Stimulated activated CD8-positive, alpha-beta memory T cell treated with anti-CD3 and anti-CD28 coated beads, Interleukin-7, amount 100 ng/mL, for 24 hours (primary cell): ENCODE data around the gene GBA3.

Source experiments
- DNase-seq: peaks from one replicate; pipeline ENCODE4 v3.0.0-alpha.2; 2020; ENCODE audit warnings: low read depth

Gene GBA3

DNA sequence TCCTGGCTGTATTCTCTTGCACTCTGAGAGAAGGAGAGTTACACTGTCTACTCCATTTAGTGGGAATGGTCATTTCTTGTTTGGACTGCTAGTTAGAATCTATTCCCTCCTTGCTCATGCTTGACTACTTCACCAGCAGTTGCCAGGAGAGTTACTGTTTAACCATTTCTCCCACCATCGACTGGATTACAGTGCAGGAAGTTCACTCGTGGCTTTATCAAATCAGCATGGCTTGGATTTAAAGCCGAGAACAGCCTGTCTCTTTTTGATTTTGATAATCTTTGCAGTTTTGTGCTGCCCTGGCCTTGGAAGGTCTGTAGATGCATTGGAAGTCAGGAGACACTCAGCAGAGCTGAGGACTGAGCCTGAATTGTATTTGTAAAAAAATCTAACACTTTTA is 3.2 kb downstream of the GBA3 start:
- DNase-seq = no peak

DNA sequence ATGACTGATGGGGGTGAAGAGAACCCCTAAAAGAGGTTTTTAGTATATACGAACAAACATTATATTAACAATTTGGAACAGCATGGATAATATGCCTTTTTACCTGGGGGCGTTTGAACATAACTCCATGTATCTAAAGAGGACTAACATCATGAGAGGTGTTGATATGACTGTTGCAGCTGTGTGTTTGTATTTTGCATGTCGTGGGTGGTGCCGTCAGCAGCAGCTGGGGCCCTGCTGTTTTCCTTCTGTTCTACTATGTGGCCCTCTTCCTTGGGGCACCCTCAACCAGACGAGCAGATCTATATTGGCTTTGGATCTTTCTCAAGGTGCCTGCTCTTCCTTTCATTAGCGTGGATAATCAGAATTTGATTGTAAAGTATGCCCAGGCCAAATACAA is 11.2 kb downstream of the GBA3 start:
- no peak for DNase-seq

DNA sequence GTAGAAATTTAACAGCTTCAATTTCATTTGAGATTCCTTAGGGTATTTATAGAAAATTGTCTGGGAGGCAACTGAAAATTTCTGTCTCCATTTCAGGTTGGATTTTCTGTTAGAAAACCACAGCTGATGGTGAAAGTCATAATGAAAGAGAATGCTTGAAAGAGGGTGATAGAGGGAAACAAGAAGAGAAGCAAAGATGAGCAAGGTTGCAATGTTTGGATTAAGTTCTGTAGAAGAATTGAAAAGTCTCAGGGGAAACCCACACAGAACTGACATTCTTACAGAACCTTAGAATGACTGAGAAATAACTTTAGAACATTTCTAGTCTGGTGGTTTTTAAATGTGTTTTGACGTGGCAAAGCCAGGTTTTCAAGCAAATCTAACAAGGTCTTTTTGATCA is 14.7 kb downstream of the GBA3 start:
- DNase-seq = no peak

DNA sequence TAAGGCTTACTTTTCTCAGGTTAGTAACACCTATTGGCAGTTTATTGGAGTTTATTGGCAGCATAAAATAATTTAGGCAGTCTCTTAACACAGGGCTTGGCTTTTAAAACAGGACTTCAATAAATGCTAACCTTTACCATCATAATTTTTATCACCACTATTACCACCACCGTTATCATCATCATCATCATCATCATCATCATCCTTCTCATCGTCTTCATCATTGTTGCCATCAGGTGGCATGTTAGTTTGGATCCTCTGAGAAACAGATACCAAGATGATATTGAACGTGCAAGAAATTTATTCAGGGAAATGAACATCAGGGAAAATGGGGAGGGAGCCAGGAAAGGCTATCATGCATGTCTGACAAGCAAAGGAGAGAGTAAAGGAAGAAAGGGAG is 16.2 kb downstream of the GBA3 start:
- DNase-seq = no peak

DNA sequence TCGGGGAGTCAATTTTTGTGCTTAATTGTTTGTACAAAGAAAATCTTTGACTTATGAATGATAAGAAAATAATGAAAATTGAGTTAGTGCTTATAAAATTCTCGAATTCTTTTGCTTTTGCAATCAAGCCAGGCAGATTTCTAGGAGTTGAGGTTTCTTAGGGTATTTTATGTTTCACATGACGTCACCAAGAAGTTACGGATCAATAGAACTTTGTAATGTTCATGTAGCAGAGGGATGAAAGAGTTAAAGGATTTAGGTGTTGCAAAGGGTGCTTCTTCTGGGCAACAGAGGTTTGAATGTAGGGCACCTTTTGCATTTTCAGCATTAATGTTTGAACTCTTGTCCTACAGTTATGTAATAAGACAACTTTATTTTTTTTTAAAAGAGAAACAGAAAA is 19.4 kb downstream of the GBA3 start:
- no peak for DNase-seq

DNA sequence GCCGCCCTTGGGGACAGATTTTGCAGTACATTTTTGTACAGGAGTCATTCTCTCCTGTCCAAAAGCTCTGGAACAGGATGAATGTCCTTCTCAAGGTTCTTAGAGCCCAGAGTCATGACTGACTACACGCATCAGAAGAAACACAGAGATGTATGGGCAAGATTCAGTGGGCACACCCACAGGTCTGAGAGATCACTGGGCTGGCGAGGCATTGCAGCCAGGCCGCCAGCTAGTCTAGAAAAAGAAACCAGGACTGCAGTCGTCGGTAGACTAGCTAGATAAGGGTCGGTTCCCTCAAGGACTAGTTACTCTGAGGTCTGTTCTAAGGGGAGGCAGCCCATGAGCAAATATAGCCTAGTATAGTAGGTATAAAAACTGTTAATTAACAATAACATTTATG is 19.8 kb downstream of the GBA3 start:
- DNase-seq = no peak

DNA sequence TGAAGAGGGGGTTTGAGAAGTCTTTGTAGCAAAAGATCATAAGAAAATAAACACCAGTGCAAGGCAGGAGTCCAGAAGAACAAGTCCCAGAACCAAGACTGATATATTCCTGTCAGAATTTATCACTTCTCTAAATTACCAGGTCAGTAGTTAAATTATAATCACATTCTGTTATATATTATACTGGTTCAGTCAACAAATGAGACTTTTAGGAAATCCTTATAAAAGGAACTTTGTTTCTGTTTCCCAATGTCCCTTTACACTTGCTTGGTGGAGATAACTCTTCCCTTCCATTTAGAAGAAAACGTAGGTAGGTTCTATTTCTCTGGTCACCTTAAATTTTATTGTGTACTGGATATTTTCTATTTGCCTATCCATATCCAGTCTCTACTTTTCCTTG is 21.1 kb downstream of the GBA3 start:
- no peak for DNase-seq

DNA sequence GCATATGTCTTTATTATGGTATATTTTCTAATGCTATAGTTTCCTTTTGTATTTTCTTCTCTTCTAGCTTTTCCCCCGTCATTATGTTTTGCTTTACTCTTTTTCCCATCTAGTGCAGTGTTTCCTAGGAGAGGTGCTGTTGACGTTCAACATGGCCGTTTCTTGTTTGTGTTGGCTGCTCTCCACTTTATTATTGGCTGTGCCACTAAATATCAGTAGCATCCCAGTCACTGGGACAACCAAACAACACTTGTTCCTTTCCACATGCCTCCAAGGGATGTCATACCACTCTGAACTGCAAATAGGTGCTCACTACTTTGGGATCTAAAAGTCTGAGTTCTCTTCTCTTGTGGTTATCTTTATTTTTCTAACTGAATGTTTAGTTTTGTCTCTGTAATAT is 26.5 kb downstream of the GBA3 start:
- DNase-seq = no peak

DNA sequence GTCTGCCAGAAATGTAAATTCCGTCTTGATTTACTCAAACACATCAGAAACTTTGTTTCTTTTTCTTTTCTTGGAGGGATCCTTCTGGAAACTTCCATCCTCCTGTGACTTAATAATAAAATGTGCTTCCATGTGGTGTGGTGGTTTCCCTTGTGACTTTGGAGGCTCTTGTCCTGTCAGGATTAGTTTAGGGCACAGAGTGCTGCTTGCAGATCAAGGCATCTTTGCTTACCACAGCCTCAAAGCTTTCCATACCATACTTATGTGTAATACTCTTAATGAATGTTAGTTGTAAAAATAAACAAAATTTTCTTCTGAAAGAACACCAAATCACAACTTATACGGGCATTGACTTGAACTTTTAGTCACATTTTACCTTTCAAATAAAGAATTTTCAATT is 27.4 kb downstream of the GBA3 start:
- no peak for DNase-seq

DNA sequence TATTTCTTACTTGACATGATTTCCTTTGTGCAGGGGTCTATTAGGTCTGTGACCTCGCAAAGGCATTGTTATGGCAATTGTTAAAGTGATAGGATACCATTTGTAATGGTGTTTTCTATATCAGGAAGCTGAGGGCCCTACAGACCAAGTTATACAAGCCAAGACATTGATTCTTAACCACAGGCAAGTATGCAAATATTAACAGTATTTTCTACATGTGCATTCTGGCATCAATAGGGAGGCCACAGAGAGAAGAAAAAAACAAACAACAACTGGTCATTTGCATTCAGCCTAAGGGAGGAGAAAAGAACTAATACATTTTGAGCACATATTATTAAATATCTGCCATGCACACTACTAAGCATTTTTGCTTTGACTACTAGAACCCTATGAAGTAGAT is 28.5 kb downstream of the GBA3 start:
- DNase-seq = no peak

DNA sequence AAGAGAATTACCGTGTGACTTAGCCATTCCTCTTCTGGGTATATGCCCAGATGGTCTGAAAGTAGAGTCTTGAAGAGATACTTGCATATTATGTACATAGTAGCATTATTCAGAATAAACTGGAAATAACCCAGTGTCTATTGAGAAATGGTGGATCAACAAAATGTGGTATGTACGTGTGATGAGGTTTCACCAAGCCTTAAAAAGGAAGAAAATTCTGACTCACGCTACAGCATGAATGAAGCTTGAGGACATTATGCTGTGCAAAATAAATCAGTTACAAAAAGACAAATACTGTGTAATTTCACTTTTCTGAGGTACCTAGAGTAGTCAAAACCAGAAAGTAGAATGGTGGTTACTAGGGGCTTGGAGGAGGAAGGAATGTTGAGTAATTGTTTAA is 37.3 kb downstream of the GBA3 start:
- DNase-seq = no peak

DNA sequence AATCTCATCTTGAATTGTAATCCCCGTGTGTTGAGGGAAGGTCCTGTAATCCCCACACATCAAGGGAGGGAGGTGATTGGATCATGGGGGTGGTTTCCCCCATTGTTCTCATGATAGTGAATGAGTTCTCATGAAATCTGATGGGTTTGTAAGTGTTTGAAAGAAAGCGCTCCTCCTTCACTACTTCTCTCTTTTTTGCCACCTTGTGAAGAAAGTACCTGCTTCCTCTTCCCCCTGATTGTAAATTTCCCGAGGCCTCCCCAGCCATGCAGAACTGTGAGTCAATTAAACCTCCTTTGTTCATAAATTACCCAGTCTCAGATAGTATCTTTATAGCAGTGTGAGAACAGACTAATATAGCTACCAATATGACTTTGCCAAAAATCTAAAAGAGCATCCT is 41.1 kb downstream of the GBA3 start:
- DNase-seq = no peak

DNA sequence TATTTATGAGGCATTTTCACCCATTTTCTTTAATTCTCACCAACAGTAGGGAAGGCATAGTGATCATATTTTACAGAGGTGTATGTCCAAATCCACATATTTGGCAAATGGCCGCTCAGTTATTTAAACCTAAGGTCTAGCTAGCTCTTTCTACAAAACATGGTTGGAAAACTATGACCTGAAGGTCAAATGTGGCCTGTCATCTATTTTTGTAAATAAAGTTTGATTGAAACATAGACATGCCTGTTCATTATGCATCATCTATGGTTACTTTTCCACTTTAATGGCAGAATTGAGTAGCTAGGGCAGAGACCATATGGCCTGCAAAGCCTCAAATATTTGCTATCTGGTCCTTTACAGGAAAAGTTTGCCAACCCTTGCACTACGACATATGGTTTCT is 44.2 kb downstream of the GBA3 start:
- DNase-seq = no peak

DNA sequence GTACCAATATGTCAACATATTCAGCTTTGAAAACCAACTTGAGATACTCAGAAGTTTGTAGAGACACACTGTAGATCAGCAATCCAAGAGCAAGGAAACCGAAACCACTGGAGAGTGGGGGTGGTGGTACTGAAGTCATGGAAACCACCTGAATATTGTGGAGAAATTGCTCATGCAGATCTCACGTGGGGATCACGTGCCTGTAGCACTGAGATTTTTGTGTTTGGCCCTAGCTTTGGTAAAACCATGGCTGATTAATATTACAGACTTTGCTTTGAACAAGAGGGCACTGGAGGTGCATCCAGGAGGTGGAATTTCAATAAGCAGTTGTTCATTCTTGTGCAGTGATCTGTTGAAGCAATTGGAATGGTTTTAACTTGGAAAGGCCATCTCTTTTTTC is 47.2 kb downstream of the GBA3 start:
- no peak for DNase-seq

DNA sequence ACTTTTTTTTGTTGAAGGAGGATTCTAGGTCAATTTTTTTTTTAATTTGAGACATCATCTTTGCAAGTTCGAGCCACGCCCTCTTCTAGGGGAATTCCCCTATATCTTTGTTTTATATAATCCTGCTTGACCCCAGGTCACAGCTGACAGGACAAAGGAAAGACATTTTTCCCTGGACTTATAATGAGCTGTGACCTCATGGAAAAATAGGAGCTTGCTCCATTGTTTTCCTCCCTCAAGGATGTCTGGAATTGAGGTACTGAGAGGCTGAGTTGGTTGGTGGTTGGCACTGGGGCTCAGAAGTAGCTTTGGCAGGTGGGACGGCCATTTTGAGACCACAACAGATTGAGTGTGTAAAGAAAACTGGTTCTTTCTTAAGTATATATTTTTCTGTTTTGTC is 49.0 kb downstream of the GBA3 start:
- no peak for DNase-seq

DNA sequence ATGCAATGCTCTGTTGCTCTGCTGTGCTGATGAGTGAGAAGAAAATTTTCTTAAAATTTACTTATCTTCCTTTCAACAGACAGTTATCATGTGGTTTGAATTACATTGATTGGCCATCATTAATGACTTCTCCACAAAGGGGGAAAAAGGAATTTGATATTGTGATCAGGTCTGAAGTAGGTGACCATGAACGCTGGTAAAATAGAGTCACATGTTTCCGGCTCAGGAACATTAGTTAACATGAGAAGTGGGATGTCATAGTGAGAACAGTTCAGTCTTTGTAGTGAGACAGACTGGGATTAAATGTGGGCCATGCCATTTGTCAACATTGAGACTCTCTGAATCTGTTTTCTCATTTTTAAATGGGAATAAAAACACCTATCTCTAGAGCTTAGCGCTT is 50.6 kb downstream of the GBA3 start:
- no peak for DNase-seq

DNA sequence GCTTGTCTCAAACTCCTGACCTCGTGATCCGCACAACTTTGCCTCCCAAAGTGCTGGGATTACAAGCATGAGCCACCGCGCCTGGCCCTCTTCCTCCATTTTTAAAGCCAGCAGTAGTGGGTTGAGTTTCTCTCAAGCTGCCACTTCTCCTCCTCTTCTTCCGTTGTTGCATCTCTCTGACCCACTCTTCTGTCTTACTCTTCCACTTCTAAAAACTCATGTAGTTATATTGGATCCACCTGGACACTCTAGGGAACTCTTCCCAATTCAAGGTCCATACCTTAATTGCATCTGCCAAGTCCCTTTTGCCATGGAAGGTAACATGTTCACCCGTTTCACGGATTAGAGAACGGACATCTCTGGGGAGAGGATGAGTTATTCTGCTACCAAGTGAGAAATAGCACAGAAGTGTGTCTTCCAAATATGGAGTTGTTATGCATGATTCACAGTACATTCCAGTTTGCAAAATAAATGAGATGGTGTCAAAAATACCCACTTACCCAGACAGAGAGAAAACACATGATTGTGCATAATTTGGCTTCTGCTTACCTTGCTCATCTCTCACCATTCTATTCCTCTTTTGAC is 51.8 kb downstream of the GBA3 start:
- no peak for DNase-seq

DNA sequence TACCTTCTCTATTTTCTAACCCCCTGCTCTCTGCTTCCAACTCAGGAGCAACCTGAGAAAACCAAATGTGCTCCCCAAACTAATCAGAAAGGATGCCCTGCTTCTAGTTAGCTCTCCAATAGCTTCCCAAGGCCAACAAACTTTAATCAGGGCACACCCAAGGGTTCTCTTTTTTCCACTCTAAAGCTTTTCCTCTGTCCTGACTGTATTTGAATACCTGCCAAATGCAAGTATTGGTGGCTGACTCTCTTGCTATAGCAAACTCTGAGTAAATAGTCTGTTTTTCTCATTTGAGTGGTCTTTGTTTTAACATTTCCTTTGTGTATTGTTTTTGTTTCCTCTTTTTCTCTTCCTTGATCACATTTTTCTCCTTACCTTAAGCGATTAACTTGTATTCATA is 52.5 kb downstream of the GBA3 start:
- DNase-seq = no peak

DNA sequence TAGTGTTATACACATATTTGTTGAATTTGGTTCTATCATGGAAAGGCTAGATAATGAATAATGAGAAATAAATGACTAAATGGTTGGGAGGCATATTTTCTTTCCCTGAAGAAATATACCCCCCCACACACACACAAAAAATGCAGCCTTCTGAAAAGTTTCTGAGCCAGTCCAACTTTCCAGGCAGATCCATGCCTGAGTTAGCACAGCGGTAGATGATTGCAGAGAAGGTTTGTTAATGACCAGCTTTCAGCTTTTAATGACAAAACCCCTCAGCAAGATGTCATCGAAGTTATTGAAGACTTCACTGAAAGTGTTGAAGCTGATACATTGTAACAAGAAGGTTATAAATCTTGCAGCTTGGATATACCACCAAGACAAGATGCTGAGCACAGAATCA is 61.4 kb downstream of the GBA3 start:
- no peak for DNase-seq

DNA sequence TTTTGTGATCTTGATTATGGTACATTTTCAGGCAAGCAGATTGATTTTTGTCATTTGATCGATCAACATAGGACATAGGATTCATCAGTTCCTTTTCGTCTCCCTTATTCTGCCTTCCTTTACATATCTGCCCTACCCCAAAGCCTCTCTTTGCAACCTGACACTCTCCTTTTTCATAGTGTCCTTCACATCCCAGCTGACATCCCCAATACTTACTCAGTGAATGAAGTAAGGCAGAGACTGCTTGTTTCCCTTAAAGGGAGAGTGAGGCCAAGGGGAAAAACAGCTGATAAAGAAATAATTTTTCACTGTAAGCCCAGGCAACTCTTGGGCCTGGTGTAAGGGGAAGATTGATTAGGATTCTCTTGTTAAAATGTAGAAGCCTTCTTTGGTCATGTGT is 69.8 kb downstream of the GBA3 start:
- DNase-seq = no peak

DNA sequence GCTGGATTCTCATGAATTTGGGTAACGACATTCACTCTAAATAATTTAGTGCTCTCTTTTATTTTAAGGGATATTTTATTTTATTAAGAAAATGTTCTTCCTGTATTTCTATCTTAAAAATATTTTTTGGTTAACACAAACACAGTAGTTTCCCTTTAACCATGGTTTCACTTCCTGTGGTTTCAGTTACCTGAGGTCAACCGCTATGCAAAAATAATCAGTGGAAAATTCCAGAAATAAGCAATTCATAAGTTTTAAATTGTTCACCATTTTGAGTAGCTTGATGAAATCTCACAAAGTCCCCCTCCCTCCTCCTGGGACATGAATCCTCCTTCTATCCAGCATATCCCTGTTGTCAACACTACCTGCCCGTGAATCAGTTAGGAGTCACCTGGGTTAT is 71.4 kb downstream of the GBA3 start:
- no peak for DNase-seq

DNA sequence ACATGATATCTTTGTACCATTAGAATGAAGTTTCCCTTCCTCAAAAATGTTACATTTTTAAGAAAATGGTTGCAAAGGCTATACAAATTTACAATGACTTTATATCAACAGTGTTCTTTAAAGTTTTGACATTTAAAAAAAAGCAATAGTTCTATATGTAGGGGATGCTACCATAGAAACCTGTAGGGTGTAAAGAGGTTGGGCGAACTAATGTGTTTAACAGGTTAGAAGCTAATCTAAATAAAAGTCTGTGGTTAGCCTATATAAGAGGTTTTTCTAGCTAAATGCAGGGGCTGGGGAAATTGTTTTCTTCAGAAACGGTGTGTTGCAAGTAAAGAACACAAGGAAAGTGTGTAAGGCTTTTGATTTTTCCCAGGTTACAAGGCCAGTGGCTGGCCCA is 73.3 kb downstream of the GBA3 start:
- no peak for DNase-seq

DNA sequence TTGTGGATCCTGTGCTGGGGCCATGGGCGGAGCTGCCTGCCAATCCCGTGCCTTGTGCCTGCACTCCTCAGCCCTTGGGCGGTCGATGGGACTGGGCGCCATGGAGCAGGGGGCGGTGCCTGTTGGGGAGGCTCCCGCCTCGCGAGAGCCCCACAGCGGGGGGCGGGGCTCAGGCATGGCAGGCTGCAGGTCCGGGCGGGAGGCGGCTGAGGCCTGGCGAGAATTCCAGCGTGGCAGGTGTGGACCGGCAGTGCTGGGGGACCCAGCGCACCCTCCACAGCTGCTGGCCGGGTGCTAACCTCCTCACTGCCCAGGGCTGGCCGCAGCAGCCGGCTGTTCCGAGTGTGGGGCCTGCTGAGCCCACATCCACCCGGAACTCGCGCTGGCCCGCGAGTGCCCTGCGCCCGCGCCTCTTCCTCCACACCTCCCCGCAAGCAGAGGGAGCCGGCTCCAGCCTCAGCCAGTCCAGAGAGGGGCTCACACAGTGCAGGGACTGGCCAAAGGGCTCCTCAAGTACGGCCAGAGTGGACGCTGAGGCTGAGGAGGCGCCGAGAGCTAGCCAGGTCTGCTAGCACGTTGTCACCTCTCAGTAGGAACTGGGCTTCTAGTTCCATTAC is 85.9 kb downstream of the GBA3 start:
- no peak for DNase-seq

DNA sequence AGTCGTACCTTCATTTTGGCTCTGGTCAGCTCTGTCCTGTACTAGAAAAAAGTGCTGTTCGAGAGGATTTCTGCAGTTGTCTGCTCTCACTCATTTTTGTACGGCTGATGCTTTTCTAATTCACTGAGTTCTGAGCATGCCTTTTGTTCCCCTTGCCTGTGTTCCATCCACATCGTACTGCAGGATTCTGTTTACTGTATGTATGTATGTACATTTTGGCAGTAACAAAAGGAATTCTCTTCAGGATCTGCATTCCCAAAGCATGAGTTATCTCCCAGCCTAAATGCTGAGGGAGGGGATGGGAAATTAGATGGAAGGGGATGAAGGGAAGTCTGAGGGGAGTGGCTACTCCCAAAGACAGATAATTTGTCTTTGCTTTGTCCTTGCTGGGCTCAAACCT is 87.6 kb downstream of the GBA3 start:
- no peak for DNase-seq

DNA sequence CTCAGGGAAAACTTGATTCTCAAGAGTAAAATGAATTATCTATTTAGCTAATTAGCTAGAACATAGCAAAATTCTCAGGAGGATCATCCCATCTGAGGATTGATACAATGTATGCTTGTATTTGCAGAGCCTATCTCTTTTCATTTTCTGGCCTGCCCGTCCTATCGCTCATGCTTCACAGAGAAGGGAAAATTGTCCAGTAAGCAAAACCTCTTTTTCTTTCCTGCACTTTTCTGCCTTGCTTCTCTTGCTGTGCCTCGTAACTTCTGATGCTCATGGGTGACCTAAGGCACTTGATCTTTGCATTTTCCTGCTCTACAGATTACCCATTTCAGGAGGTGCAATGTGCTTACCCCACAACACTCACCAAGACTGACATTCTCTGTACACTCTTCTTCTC is 88.1 kb downstream of the GBA3 start:
- DNase-seq = no peak
